Panc1 (cell line): Measurements from ENCODE around the gene SOX9.

Experiments
- CTCF ChIP-seq: fragments of 450-650 bp; IDR thresholded peaks from 2 replicates; pipeline ENCODE4 v1.5.1; 2017; ENCODE audit warnings: mild to moderate bottlenecking
- POLR2AphosphoS5 ChIP-seq: IDR thresholded peaks from 2 replicates; pipeline ENCODE4 v1.6.1; 2012; ENCODE audit warnings: mild to moderate bottlenecking, low read depth, low read length, moderate library complexity
- REST ChIP-seq, 2 experiments: IDR thresholded peaks; 2 replicates each; pipeline ENCODE4 v1.6.1; 2011 to 2012; ENCODE audit warnings: low read depth in 2 of 2, control low read depth in 1 of 2, low read length in 1 of 2, mild to moderate bottlenecking in 1 of 2, moderate library complexity in 1 of 2; ENCODE audit not compliant: insufficient read depth in 1 of 2
- SIN3A ChIP-seq: IDR thresholded peaks from 2 replicates; pipeline ENCODE4 v1.6.1; 2012; ENCODE audit warnings: low read depth, mild to moderate bottlenecking, low read length, moderate library complexity, borderline replicate concordance; ENCODE audit not compliant: insufficient read depth
- TCF7L2 ChIP-seq: IDR thresholded peaks from 2 replicates; pipeline ENCODE4 v1.6.1; 2011; ENCODE audit warnings: mild to moderate bottlenecking, low read depth, low read length, inconsistent platforms

- TF ChIP-seq REST (IDR thresholded peaks at IDR 0.05; ENCODE audit: insufficient read depth in 1 of 2, low read depth in 2 of 2, low read length in 1 of 2) (no peak), CTCF (no peak), POLR2AphosphoS5 (no peak; the same call in 1 of the 2 replicates), SIN3A (no peak), TCF7L2 (no peak)
Measured at GRCh38 chr17:72125226-72125651, 4.4 kb downstream of the SOX9 start.
